ENCODE data around the gene SSH2.
"Not testable (repeated sequence)": the region's sequence is repeated elsewhere in the genome, so short reads cannot be mapped to it uniquely, and the experiment has no call there.

DNA sequence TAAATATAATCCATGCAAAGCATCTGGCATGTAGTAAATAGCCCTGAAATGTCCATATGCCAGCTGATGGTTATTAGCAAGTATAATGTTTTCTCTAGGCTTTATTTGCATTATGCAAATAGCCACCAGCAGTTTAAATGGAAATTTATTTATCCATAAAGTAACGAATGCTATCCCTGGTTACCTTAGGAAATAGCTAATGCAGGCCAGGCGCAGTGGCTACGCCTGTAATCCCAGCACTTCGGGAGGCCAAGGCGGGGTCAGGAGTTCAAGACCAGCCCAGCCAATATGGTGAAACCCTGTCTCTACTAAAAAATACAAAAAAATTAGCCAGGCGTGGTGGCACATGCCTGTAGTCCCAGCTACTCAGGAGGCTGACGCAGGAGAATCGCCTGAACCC, 254.1 kb downstream of the SSH2 start:
- TF ChIP-seq, protein P1, sequence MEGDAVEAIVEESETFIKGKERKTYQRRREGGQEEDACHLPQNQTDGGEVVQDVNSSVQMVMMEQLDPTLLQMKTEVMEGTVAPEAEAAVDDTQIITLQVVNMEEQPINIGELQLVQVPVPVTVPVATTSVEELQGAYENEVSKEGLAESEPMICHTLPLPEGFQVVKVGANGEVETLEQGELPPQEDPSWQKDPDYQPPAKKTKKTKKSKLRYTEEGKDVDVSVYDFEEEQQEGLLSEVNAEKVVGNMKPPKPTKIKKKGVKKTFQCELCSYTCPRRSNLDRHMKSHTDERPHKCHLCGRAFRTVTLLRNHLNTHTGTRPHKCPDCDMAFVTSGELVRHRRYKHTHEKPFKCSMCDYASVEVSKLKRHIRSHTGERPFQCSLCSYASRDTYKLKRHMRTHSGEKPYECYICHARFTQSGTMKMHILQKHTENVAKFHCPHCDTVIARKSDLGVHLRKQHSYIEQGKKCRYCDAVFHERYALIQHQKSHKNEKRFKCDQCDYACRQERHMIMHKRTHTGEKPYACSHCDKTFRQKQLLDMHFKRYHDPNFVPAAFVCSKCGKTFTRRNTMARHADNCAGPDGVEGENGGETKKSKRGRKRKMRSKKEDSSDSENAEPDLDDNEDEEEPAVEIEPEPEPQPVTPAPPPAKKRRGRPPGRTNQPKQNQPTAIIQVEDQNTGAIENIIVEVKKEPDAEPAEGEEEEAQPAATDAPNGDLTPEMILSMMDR (conservative IDR thresholded peaks at IDR 0.05), result not testable (repeated sequence)
- not testable (repeated sequence) for TF ChIP-seq EZH2 (IDR thresholded peaks at IDR 0.05; ENCODE audit: low read depth)
